SK-N-SH treated with all-trans-retinoic acid at 6 μM for 48 hours (cell line): ENCODE results near the gene FAM219B.

ENCODE experiments used
- ARNTL ChIP-seq: fragments of 450-650 bp; formaldehyde crosslinking; IDR thresholded peaks from 2 replicates; pipeline ENCODE4 v1.5.0; 2020; ENCODE audit warnings: low read depth, mild to moderate bottlenecking, moderate library complexity, borderline replicate concordance
- CSDC2 ChIP-seq: fragments of 250-450 bp; sonication (Bioruptor Pico); IDR thresholded peaks from 2 replicates; pipeline ENCODE4 v1.5.0; 2020; ENCODE audit warnings: mild to moderate bottlenecking, moderate library complexity
- ESRRG ChIP-seq: fragments of 250-450 bp; sonication (Bioruptor Pico); IDR thresholded peaks from 2 replicates; pipeline ENCODE4 v1.6.1; 2021; ENCODE audit warnings: mild to moderate bottlenecking
- PATZ1 ChIP-seq: fragments of 250-450 bp; sonication (Bioruptor Pico); IDR thresholded peaks from 2 replicates; pipeline ENCODE4 v1.8.0; 2020; ENCODE audit warnings: mild to moderate bottlenecking, moderate library complexity, borderline replicate concordance
- POU6F1 ChIP-seq: fragments of 250-450 bp; sonication (Bioruptor Pico); IDR thresholded peaks from 2 replicates; pipeline ENCODE4 v1.8.0; 2021; ENCODE audit warnings: low read depth, mild to moderate bottlenecking, moderate library complexity, borderline replicate concordance
- SNAI2 ChIP-seq: fragments of 250-450 bp; sonication (Bioruptor Pico); IDR thresholded peaks from 2 replicates; pipeline ENCODE4 v1.5.0; 2020; ENCODE audit warnings: mild to moderate bottlenecking, moderate library complexity
- TCF4 ChIP-seq: fragments of 250-450 bp; sonication (Bioruptor Pico); IDR thresholded peaks from 2 replicates; pipeline ENCODE4 v1.8.0; 2021; ENCODE audit warnings: mild to moderate bottlenecking, moderate library complexity, borderline replicate concordance
- TOX ChIP-seq: fragments of 250-450 bp; sonication (Bioruptor Pico); IDR thresholded peaks from 2 replicates; pipeline ENCODE4 v1.8.0; 2021; ENCODE audit warnings: mild to moderate bottlenecking, moderate library complexity, borderline replicate concordance
- TSHZ2 ChIP-seq: fragments of 250-450 bp; sonication (Bioruptor Pico); IDR thresholded peaks from 2 replicates; pipeline ENCODE4 v1.5.0; 2020; ENCODE audit warnings: mild to moderate bottlenecking, moderate library complexity
- ZFP30 ChIP-seq: fragments of 450-650 bp; formaldehyde crosslinking; IDR thresholded peaks from 2 replicates; pipeline ENCODE4 v1.5.0; 2022; ENCODE audit warnings: mild to moderate bottlenecking, moderate library complexity
- ZNF70 ChIP-seq: fragments of 450-650 bp; formaldehyde crosslinking; IDR thresholded peaks from 2 replicates; pipeline ENCODE4 v1.5.0; 2020; ENCODE audit warnings: mild to moderate bottlenecking, moderate library complexity
- ZNF8 ChIP-seq: fragments of 450-650 bp; formaldehyde crosslinking; IDR thresholded peaks from 2 replicates; pipeline ENCODE4 v1.5.0; 2020; ENCODE audit warnings: mild to moderate bottlenecking, moderate library complexity
- TF ChIP-seq, protein P1 (sequence below): fragments of 250-450 bp; sonication (Bioruptor Pico); IDR thresholded peaks from 2 replicates; pipeline ENCODE4 v1.5.1; 2021; ENCODE audit warnings: mild to moderate bottlenecking, moderate library complexity

GRCh38 chr15:74858369-74858740 lies 48.3 kb downstream of the FAM219B start:
- TF ChIP-seq ARNTL (CRISPR knock-in tag) (no peak), TCF4 (CRISPR knock-in tag) (no peak), CSDC2 (CRISPR knock-in tag) (no peak), SNAI2 (CRISPR knock-in tag) (no peak), ESRRG (no peak), PATZ1 (CRISPR knock-in tag) (no peak), ZNF70 (CRISPR knock-in tag) (no peak), TOX (CRISPR knock-in tag) (no peak), ZFP30 (CRISPR knock-in tag) (no peak), TSHZ2 (CRISPR knock-in tag) (no peak), ZNF8 (CRISPR knock-in tag) (no peak), POU6F1 (CRISPR knock-in tag) (no peak)
- TF ChIP-seq, protein P1, sequence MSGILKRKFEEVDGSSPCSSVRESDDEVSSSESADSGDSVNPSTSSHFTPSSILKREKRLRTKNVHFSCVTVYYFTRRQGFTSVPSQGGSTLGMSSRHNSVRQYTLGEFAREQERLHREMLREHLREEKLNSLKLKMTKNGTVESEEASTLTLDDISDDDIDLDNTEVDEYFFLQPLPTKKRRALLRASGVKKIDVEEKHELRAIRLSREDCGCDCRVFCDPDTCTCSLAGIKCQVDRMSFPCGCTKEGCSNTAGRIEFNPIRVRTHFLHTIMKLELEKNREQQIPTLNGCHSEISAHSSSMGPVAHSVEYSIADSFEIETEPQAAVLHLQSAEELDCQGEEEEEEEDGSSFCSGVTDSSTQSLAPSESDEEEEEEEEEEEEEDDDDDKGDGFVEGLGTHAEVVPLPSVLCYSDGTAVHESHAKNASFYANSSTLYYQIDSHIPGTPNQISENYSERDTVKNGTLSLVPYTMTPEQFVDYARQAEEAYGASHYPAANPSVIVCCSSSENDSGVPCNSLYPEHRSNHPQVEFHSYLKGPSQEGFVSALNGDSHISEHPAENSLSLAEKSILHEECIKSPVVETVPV = no peak
